ENCODE measurements around the gene DISC1. TPM values are rescaled to one million over a fixed set of nuclear protein-coding genes. Genes with fewer than 3 reads are reported as not detected.
"Not testable (repeated sequence)": the region's sequence is repeated elsewhere in the genome, so short reads cannot be mapped to it uniquely, and the experiment has no call there.

The DISC1 gene
- polyA plus RNA-seq, 1 donor: 6.3 TPM

- no peak for DNase-seq (ENCODE audit: low read depth)
These were observed 260.6 kb downstream of the DISC1 start for GRCh38 chr1:231887166-231887565.

GRCh38 chr1:231887866-231888265, 261.3 kb downstream of the DISC1 start:
- DNase-seq (ENCODE audit: low read depth): no peak

- no peak for DNase-seq (ENCODE audit: low read depth)
These were observed 264.2 kb downstream of the DISC1 start for GRCh38 chr1:231890791-231891190.

- DNase-seq (ENCODE audit: low read depth): no peak
These were observed 267.0 kb downstream of the DISC1 start for GRCh38 chr1:231893400-231894102.

DNA sequence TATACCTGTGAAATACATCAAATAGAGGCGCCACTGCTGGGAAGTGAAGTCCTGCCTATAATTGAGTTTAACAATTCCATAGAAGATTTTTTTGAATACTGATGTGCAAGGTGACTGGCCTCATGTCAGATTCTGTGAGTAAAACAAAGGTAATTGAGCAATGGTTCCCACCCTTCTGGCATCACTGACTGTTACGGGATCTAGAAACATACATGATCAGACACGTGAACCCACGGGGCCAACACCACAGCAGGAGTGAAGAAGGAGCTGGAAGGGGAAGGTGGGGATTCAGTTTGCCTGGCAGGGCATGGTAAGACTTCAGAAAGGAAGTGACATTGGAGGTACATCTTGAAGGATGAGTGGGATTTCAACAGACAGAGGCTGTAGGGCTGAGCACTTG, 270.2 kb downstream of the DISC1 start:
- DNase-seq (ENCODE audit: low read depth): no peak

DNA sequence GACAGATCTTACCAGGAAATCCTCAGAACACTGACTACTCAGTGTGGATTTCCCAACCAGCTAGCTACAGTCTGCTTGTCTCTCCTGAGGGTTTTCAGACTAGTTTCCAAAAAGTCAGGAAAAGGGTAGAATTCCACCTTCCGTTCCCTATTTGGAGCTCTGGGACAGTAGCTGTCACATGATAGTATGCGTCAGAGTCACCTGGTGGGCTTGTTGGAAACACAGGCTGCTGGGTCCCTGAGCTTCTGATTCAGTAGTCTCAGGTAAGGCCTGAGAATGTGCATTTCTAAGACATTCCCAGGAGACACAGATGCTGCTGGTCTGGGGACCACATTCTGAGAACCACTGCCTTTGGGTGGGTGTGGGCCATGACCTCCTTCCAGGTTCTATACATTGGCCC, 272.5 kb downstream of the DISC1 start:
- DNase-seq (ENCODE audit: low read depth): no peak

- DNase-seq (ENCODE audit: low read depth): no peak
These were observed 273.3 kb downstream of the DISC1 start for GRCh38 chr1:231899713-231900435.

DNA sequence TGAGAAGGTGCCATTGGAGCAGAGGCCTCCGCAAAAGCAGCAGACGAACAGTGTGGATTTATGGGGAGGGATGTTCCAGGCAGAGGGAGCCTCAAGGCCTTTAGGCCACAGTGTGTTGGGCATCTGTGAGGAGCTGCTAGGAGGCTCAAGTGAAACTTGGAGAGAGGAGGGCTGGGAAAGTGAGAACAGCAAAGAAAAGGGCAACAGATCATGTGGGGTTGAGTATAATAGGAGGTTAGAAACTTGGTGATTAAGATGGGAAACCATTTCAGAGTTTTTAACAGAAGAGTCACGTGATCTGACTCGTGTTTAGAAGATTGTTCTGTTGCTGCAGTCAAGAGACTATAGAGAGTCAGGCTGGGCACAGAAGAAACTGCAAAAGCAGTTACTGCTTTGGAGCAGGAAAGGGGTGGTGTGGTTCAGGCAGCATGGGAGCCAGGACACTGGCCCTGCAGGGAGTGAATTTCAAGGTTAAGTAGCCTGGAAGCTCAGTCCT, 277.0 kb downstream of the DISC1 start:
- no peak for DNase-seq (ENCODE audit: low read depth)

DNA sequence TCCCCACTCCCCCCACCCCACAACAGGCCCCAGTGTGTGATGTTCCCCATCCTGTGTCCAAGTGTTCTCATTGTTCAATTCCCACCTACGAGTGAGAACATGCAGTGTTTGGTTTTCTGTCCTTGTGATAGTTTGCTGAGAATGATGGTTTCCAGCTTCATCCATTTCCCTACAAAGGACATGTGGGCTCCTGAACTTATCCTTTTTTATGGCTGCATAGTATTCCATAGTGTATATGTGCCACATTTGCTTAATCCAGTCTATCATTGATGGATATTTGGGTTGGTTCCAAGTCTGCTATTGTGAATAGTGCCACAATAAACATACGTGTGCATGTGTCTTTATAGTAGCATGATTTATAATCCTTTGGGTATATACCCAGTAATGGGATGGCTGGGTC, 280.7 kb downstream of the DISC1 start:
- DNase-seq (ENCODE audit: low read depth): not testable (repeated sequence)

DNA sequence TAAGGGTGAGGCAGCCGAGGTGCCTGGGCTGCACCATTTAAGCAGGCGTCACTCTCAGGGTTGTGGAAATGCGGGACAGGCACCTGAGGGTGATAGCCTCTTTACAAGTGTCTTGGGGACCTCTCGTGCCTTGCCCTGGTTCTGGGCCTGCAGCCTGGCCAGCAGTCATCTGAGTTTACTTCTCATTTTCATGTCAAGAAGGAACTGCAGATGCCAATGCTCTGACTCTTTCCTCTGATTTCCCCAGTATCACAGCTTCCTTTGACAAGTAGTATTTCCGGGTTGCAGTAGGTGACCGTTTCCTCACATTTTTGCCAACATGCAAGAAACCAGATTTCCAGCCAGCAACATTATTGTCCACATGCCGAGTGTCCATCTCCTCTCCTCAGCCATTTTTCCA, 286.9 kb downstream of the DISC1 start:
- no peak for DNase-seq (ENCODE audit: low read depth)

DNA sequence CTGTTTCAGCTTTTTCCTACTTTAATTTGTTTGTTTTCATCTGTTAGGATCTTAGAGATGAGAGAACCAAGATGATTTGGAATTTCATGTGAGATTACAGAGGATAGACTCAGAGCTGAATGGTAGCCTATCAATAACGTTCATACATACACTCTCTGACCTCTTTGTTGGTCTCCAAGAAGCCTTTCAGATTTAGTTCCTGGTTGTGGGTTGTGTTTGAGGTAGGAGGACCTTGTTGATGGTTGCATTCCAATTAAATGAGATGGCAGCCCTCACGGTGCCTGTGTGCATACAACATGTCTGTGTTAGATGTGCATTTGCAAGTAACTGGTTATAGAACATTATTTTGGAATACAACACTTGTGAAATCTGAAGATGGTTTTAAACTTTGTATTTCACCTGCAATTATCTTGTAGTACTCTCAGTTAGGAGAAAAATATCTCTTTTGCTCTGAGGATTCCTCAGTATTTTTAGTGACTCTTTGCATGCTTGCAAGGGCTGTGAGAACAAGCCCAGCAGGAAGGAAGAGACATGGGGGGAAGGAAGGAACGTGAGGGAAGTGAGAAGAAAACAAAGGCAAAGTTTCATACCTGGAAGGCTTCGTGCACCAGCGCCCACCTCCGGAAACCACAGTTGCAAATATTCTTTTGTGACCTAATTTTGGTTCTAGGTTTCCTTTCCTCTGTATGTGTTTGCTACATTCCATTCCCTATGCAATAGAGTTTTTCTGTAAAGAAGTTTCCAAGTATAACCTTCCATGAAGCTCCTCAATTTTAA, 291.8 kb downstream of the DISC1 start:
- DNase-seq (ENCODE audit: low read depth): no peak

DNA sequence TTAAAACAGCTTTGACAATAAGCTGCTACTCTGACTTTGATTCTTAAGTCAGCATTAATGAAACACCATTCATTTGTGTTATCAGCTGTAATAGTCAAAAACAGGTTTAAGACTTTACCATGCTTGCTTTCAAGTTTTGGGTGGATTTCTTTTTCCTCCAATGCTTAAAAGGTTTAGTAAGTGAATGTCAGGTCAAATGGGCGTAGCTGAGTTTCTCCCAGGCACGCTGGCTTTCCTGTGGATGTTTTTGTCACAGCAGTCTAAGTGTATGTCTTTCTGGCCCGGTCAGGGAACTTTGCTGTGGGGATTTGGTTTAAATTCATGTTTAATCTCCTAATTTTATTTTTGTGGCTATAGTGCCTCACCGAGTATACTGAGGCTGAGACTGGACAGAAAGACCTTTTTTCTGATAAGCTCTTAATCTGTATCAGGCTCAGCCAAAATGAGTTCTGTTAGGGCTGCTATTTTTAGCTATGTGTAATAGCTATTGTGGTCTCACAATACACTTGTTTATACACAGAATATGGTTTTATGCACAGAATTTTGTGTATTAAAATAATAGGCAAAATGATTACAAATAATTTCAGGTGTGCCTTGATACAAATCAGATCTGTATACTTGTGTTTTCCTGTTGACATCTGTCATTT, 292.8 kb downstream of the DISC1 start:
- DNase-seq (ENCODE audit: low read depth): no peak

GRCh38 chr1:231919886-231920285, 293.3 kb downstream of the DISC1 start:
- DNase-seq (ENCODE audit: low read depth): no peak

- no peak for DNase-seq (ENCODE audit: low read depth)
These were observed 295.2 kb downstream of the DISC1 start for GRCh38 chr1:231921646-231922345.

GRCh38 chr1:231923491-231924041, 297.0 kb downstream of the DISC1 start:
- no peak for DNase-seq (ENCODE audit: low read depth)

GRCh38 chr1:231924180-231924579, 297.6 kb downstream of the DISC1 start:
- no peak for DNase-seq (ENCODE audit: low read depth)

DNA sequence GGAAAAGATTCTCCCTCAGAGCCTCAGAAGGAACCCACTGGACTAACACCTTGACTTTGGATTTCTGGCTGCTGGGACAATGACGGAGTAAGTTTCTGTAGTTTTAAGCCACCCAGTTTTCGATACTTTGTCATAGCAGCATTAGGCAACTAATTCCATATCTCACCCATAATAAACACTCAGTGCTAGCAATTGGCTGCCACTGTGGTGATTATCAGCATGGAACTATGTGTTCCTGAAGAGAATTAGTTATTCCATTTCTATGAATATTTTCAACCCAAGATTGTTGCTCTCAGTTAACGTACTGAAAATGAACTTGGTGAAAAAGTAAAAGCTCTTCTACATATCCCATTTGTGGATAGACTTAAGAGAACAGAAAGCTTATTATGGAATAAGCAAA, 299.3 kb downstream of the DISC1 start:
- no peak for DNase-seq (ENCODE audit: low read depth)

DNA sequence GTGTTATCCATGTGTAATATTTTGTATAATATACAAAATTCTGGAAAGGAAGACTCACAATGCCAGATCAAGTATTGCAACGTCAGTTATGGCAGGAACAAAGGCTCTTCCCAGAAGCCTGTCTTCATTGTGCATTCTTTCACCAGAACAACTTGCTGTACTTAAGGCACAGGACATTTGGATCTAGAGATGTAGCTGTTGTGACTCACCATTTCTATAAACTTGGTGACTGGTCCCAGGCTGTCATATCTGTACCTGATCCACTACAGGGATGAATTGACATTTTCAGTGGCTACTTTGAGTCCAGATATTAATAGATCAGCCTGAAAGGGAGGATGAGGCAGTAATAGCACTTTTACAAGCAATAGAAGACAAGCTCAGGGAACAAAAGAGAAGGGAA, 299.8 kb downstream of the DISC1 start:
- DNase-seq (ENCODE audit: low read depth): no peak

- no peak for DNase-seq (ENCODE audit: low read depth)
These were observed 300.3 kb downstream of the DISC1 start for GRCh38 chr1:231926933-231927332.

DNA sequence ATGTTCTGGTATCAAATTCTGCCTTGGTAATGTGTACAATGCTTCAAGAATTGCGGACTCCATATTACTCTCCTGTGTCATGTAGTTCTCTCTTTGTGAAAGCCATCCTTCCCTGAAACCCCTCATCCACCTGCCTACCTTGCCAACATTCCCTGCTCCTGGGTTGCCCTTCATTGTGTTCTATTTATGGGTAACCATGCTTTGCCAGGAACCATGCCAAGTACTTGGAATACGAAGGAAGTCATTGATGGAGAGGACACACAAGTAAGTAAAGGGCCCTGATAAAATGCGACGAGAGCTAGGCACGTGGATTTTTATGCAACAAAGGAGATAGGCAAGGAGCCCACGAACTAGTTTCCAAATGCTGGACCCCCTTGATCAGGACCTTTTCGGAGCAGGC, 300.8 kb downstream of the DISC1 start:
- no peak for DNase-seq (ENCODE audit: low read depth)

- DNase-seq (ENCODE audit: low read depth): no peak
These were observed 302.7 kb downstream of the DISC1 start for GRCh38 chr1:231929311-231929710.
